K562 (cell line): ENCODE data around the gene HPX. TPM values are rescaled to one million over a fixed set of nuclear protein-coding genes. Genes with fewer than 3 reads are reported as not detected.

ENCODE experiments used
- CAMTA2 ChIP-seq: fragments of 250-450 bp; sonication (Bioruptor Pico); conservative IDR thresholded peaks from 2 replicates; pipeline ENCODE4 v1.5.1; 2022
- ESRRA ChIP-seq: fragments of 450-650 bp; IDR thresholded peaks from 2 replicates; pipeline ENCODE4 v1.6.1; 2014; ENCODE audit warnings: low read depth, mild to moderate bottlenecking, moderate library complexity, borderline replicate concordance
- ESRRB ChIP-seq: fragments of 250-450 bp; sonication (Bioruptor Pico); IDR thresholded peaks from 2 replicates; pipeline ENCODE4 v1.5.0; 2020; ENCODE audit warnings: mild to moderate bottlenecking, moderate library complexity, borderline replicate concordance
- MEF2D ChIP-seq: conservative IDR thresholded peaks from 2 replicates; pipeline ENCODE4 v1.6.1; 2016; ENCODE audit warnings: low read depth, missing genetic modification characterization, missing compliant biosample characterization
- NBN ChIP-seq: fragments of 450-650 bp; IDR thresholded peaks from 2 replicates; pipeline ENCODE4 v1.6.1; 2016; ENCODE audit warnings: low read depth, mild to moderate bottlenecking
- NR4A1 ChIP-seq, 2 experiments: fragments of 250-450 bp in 1 of 2; fragments of 450-650 bp in 1 of 2; sonication (Bioruptor Pico) in 1 of 2; IDR thresholded peaks; 2 replicates each; pipeline versions ENCODE4 v1.4.0 to v1.6.1; 2016 to 2020; ENCODE audit warnings: mild to moderate bottlenecking in 2 of 2, missing compliant biosample characterization in 1 of 2, missing genetic modification characterization in 1 of 2, moderate library complexity in 1 of 2
- PHB ChIP-seq: fragments of 250-450 bp; sonication (Bioruptor Pico); IDR thresholded peaks from 2 replicates; pipeline ENCODE4 v1.5.0; 2021
- POU5F1 ChIP-seq: fragments of 150-350 bp; IDR thresholded peaks from 2 replicates; pipeline ENCODE4 v1.6.1; 2014; ENCODE audit warnings: borderline replicate concordance, low read length, low read depth, mild to moderate bottlenecking; ENCODE audit not compliant: partially characterized antibody
- PRMT5 ChIP-seq: sonication (generic); formaldehyde crosslinking; IDR thresholded peaks from 2 replicates; pipeline ENCODE4 v1.5.0; 2020; ENCODE audit warnings: missing genetic modification reagents
- RBFOX2 ChIP-seq: fragments of 200-400 bp; formaldehyde crosslinking; IDR thresholded peaks from 2 replicates; pipeline ENCODE4 v1.6.1; 2017; ENCODE audit warnings: low read depth, mild to moderate bottlenecking, low read length, moderate library complexity
- SMAD3 ChIP-seq: fragments of 450-650 bp; formaldehyde crosslinking; conservative IDR thresholded peaks from 2 replicates; pipeline ENCODE4 v1.4.0; 2020; ENCODE audit warnings: mild to moderate bottlenecking
- SNIP1 ChIP-seq: fragments of 450-650 bp; IDR thresholded peaks from 2 replicates; pipeline ENCODE4 v1.7.1; 2017; ENCODE audit warnings: low read depth, mild to moderate bottlenecking
- ZC3H4 ChIP-seq: sonication (generic); formaldehyde crosslinking; IDR thresholded peaks from 2 replicates; pipeline ENCODE4 v1.9.0; 2021; ENCODE audit warnings: missing genetic modification reagents, borderline replicate concordance
- ZNF408 ChIP-seq: fragments of 250-450 bp; sonication (Bioruptor Pico); IDR thresholded peaks from 2 replicates; pipeline ENCODE4 v1.4.0; 2020; ENCODE audit warnings: low read depth, mild to moderate bottlenecking, moderate library complexity
- ZNF551 ChIP-seq: fragments of 250-450 bp; sonication (Bioruptor Pico); IDR thresholded peaks from 2 replicates; pipeline ENCODE4 v1.5.0; 2021; ENCODE audit warnings: mild to moderate bottlenecking, moderate library complexity
- polyA plus RNA-seq, 8 experiments: library from polyadenylated mRNA; depleted of rRNA in 4 of 8; stranded (reverse) in 5 of 8; unstranded in 3 of 8; fragments of >200 nt; fragmentation: Nextera tagmentation in 2 of 8; fragmentation: Illumina TruSeq in 1 of 8; extraction: Ambion mirVana in 2 of 8; extraction: Trizol in 1 of 8; gene quantifications; 2 replicates each; pipeline versions ENCODE4 v1.2.1 to v1.2.3, GENCODE V29; 2011 to 2014; ENCODE audit warnings: inconsistent platforms in 1 of 8, missing spikeins in 1 of 8
- total RNA-seq, 7 experiments: library from RNA; depleted of rRNA in 6 of 7; stranded (reverse); fragments of >200 nt in 6 of 7; fragmentation: Illumina TruSeq in 2 of 7; extraction: Trizol in 2 of 7; gene quantifications; 2 replicates each; pipeline versions ENCODE4 v1.2.1 to v1.2.3, GENCODE V29; 2011 to 2021; ENCODE audit warnings: low replicate concordance in 1 of 7
- TF ChIP-seq, protein P1 (sequence below): fragments of 200-600 bp; sonication (generic); IDR thresholded peaks from one replicate; pipeline ENCODE4 v1.6.1; 2012; ENCODE audit warnings: mild to moderate bottlenecking, low read depth, low read length, inconsistent platforms
- TF ChIP-seq, protein P2 (sequence below): sonication (generic); formaldehyde crosslinking; IDR thresholded peaks from 2 replicates; pipeline ENCODE4 v1.9.0; 2022; ENCODE audit warnings: mild to moderate bottlenecking, missing genetic modification reagents

The HPX gene
- total and polyA plus RNA-seq, 9 of the 15 experiments (the other 6 are each of a cell fraction or from before 2014, with no cell fraction given): 0.12 to 1.2 (median 0.49) TPM; not detected in 1

DNA sequence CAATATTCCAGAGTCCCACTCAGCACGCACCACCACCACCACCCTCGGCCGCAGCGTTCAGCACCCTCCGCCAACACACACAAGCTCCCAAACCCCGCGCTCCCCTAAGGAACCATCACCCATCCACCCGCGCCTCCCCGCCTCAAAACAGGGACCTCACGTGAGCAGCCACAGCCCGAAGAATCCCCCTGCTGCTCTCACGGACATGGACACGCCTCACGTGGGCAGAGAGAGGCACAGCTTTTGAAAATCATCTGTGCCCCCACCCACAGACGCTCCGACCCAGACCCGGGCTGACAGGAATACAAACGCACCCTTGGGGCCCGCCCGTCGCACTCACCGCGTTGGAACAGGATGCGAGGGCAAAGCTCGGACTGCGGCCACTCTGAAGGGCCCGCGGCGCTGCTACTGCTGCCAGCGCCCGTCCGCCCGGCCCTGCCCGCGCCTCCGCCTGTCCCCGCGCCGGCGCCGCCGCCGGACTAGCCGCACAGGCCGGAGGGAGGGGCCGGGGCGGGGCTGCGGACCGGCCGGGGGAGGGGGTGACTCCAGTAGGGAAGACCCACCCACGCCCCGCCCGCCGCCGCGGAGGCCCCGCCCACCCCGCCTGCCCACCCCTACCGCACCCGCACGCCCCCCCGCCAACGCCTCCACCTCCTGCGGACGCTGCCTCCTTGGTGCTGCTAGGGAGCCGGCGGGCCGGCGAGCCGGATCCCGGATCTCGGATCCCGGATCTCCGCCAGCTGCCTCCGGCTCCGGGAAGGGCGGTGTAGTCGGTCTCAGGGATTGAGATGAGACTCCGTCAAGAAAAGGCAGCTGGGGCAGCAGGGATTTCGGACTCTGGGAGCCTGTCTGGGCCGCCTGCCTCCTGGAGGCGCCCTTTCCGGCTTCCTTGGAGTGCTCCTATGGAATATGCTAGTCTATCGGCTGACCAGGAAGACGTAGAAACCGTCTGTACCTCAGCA, 32.9 kb upstream of the HPX start, which contains the start of gene TRIM3 (continued):
- TF ChIP-seq, protein P1, sequence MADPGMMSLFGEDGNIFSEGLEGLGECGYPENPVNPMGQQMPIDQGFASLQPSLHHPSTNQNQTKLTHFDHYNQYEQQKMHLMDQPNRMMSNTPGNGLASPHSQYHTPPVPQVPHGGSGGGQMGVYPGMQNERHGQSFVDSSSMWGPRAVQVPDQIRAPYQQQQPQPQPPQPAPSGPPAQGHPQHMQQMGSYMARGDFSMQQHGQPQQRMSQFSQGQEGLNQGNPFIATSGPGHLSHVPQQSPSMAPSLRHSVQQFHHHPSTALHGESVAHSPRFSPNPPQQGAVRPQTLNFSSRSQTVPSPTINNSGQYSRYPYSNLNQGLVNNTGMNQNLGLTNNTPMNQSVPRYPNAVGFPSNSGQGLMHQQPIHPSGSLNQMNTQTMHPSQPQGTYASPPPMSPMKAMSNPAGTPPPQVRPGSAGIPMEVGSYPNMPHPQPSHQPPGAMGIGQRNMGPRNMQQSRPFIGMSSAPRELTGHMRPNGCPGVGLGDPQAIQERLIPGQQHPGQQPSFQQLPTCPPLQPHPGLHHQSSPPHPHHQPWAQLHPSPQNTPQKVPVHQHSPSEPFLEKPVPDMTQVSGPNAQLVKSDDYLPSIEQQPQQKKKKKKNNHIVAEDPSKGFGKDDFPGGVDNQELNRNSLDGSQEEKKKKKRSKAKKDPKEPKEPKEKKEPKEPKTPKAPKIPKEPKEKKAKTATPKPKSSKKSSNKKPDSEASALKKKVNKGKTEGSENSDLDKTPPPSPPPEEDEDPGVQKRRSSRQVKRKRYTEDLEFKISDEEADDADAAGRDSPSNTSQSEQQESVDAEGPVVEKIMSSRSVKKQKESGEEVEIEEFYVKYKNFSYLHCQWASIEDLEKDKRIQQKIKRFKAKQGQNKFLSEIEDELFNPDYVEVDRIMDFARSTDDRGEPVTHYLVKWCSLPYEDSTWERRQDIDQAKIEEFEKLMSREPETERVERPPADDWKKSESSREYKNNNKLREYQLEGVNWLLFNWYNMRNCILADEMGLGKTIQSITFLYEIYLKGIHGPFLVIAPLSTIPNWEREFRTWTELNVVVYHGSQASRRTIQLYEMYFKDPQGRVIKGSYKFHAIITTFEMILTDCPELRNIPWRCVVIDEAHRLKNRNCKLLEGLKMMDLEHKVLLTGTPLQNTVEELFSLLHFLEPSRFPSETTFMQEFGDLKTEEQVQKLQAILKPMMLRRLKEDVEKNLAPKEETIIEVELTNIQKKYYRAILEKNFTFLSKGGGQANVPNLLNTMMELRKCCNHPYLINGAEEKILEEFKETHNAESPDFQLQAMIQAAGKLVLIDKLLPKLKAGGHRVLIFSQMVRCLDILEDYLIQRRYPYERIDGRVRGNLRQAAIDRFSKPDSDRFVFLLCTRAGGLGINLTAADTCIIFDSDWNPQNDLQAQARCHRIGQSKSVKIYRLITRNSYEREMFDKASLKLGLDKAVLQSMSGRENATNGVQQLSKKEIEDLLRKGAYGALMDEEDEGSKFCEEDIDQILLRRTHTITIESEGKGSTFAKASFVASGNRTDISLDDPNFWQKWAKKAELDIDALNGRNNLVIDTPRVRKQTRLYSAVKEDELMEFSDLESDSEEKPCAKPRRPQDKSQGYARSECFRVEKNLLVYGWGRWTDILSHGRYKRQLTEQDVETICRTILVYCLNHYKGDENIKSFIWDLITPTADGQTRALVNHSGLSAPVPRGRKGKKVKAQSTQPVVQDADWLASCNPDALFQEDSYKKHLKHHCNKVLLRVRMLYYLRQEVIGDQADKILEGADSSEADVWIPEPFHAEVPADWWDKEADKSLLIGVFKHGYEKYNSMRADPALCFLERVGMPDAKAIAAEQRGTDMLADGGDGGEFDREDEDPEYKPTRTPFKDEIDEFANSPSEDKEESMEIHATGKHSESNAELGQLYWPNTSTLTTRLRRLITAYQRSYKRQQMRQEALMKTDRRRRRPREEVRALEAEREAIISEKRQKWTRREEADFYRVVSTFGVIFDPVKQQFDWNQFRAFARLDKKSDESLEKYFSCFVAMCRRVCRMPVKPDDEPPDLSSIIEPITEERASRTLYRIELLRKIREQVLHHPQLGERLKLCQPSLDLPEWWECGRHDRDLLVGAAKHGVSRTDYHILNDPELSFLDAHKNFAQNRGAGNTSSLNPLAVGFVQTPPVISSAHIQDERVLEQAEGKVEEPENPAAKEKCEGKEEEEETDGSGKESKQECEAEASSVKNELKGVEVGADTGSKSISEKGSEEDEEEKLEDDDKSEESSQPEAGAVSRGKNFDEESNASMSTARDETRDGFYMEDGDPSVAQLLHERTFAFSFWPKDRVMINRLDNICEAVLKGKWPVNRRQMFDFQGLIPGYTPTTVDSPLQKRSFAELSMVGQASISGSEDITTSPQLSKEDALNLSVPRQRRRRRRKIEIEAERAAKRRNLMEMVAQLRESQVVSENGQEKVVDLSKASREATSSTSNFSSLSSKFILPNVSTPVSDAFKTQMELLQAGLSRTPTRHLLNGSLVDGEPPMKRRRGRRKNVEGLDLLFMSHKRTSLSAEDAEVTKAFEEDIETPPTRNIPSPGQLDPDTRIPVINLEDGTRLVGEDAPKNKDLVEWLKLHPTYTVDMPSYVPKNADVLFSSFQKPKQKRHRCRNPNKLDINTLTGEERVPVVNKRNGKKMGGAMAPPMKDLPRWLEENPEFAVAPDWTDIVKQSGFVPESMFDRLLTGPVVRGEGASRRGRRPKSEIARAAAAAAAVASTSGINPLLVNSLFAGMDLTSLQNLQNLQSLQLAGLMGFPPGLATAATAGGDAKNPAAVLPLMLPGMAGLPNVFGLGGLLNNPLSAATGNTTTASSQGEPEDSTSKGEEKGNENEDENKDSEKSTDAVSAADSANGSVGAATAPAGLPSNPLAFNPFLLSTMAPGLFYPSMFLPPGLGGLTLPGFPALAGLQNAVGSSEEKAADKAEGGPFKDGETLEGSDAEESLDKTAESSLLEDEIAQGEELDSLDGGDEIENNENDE: no peak
- no peak for TF ChIP-seq MEF2D (tag)
- TF ChIP-seq POU5F1: no peak
- TF ChIP-seq SNIP1: no peak
- no peak for TF ChIP-seq ZNF408 (CRISPR knock-in tag)
- no peak for TF ChIP-seq ZNF551
- TF ChIP-seq, protein P2, sequence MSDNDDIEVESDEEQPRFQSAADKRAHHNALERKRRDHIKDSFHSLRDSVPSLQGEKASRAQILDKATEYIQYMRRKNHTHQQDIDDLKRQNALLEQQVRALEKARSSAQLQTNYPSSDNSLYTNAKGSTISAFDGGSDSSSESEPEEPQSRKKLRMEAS (CRISPR knock-in tag): no peak
- 0 out of 2 replicates have a peak, but pooled peaks have one; percentile 6 for TF ChIP-seq ESRRA
- TF ChIP-seq PRMT5 (CRISPR knock-in tag): no peak
- no peak for TF ChIP-seq ZC3H4
- no peak for TF ChIP-seq ESRRB (CRISPR knock-in tag)
- TF ChIP-seq CAMTA2 (CRISPR knock-in tag): no peak
- peak; percentile 72 for TF ChIP-seq RBFOX2
- TF ChIP-seq NBN: no peak
- TF ChIP-seq NR4A1 (CRISPR knock-in tag; IDR thresholded peaks at IDR 0.05): no peak
- no peak for TF ChIP-seq NR4A1 (tag; IDR thresholded peaks at IDR 0.05)
- no peak for TF ChIP-seq SMAD3 (CRISPR knock-in tag)
- no peak for TF ChIP-seq PHB (CRISPR knock-in tag)
